Astrocyte of the spinal cord (primary cell): ENCODE results near the gene SNPH.

Experiments used
- DNase-seq: peaks from one replicate; pipeline ENCODE4 v3.0.0; 2011; ENCODE audit warnings: low read depth, low spot score
- H3K4me3 ChIP-seq: 2 replicates; pipeline ENCODE4 v1.5.1; 2011; ENCODE audit warnings: low read depth, mild to moderate bottlenecking, low read length, moderate library complexity
- CTCF ChIP-seq: IDR thresholded peaks from 2 replicates; pipeline ENCODE4 v1.5.1; 2012; ENCODE audit warnings: low read depth, mild to moderate bottlenecking, low read length, inconsistent platforms
- in situ Hi-C: cut with HindIII; loops from 2 replicates; pipeline ENCODE4 v1.10.0; 2017; ENCODE audit warnings: low sequenced_read_pairs

SNPH gene

GRCh38 chr20:1269850-1270249 lies 3.8 kb downstream of the SNPH start:
- H3K4me3 ChIP-seq: no peak overlapping the region
- DNase-seq: no peak
- TF ChIP-seq CTCF: no peak
- in situ Hi-C loops: no loop called here

GRCh38 chr20:1272368-1273100 lies 6.4 kb downstream of the SNPH start:
- H3K4me3 ChIP-seq: no peak overlapping the region
- in situ Hi-C loops: no loop called here
- no peak for TF ChIP-seq CTCF
- no peak for DNase-seq

GRCh38 chr20:1273366-1273765 lies 7.3 kb downstream of the SNPH start:
- TF ChIP-seq CTCF: no peak
- H3K4me3 ChIP-seq: no peak overlapping the region
- in situ Hi-C loops: no loop called here
- DNase-seq: no peak

GRCh38 chr20:1274485-1275311 lies 8.6 kb downstream of the SNPH start:
- no peak for TF ChIP-seq CTCF
- in situ Hi-C loops: no loop called here

GRCh38 chr20:1275919-1276318 lies 9.8 kb downstream of the SNPH start:
- H3K4me3 ChIP-seq: no peak overlapping the region
- in situ Hi-C loops: no loop called here
- DNase-seq: no peak
- no peak for TF ChIP-seq CTCF

More at GRCh38 chr20:1274485-1275311, 8.6 kb downstream of the SNPH start:
- H3K4me3 ChIP-seq: no peak overlapping the region
- DNase-seq: no peak

- TF ChIP-seq CTCF: no peak
- H3K4me3 ChIP-seq: no peak overlapping the region
- no peak for DNase-seq
- in situ Hi-C loops: no loop called here
These were observed 11.6 kb downstream of the SNPH start for GRCh38 chr20:1277529-1278322.
